Measurements from ENCODE around the gene PDPK1. TPM values are rescaled to one million over a fixed set of nuclear protein-coding genes. Genes with fewer than 3 reads are reported as not detected.
"Not testable (repeated sequence)": the region's sequence is repeated elsewhere in the genome, so short reads cannot be mapped to it uniquely, and the experiment has no call there.

The PDPK1 gene
- total RNA-seq, 5 donors from 2014 or later (not counting 1 experiment from before 2014, with no cell fraction given) = 49.8 to 68.4 (median 67.3) TPM

GRCh38 chr16:2568573-2568972 lies 30.8 kb downstream of the PDPK1 start:
- ATAC-seq (replicated peaks in 1 of 4); H3K9me3 ChIP-seq; H3K27me3 ChIP-seq (replicated peaks in 1 of 2; ENCODE audit: control insufficient read depth in 2 of 2, extremely low read depth in 1 of 2, insufficient read depth in 2 of 2, low read length in 1 of 2); H3K27ac Mint-ChIP-seq; H3K36me3 Mint-ChIP-seq; H3K4me1 ChIP-seq (ENCODE audit: control insufficient read depth in 1 of 2, extremely low read depth in 1 of 2, insufficient read depth in 2 of 2, low read length in 2 of 2); H3K36me3 ChIP-seq (ENCODE audit: control insufficient read depth in 2 of 2, extremely low read depth in 1 of 2, insufficient read depth in 1 of 2, low read length in 1 of 2); H3K27me3 Mint-ChIP-seq; H3K9me3 Mint-ChIP-seq; H3K4me1 Mint-ChIP-seq; H3K4me3 ChIP-seq (ENCODE audit: control insufficient read depth in 1 of 2, extremely low read depth in 1 of 2, low read length in 1 of 2); H3K27ac ChIP-seq (ENCODE audit: low read length); H3K4me3 Mint-ChIP-seq; CTCF ChIA-PET; POLR2A ChIA-PET; DNase-seq: not testable (repeated sequence)
- WGBS (ENCODE audit: insufficient coverage) = no CpG with 5 or more reads among the region's 11 CpGs

- ATAC-seq (replicated peaks in 1 of 4); H3K27me3 ChIP-seq (replicated peaks in 1 of 2; ENCODE audit: control insufficient read depth in 2 of 2, extremely low read depth in 1 of 2, insufficient read depth in 2 of 2, low read length in 1 of 2); DNase-seq; H3K36me3 ChIP-seq (ENCODE audit: control insufficient read depth in 2 of 2, extremely low read depth in 1 of 2, insufficient read depth in 1 of 2, low read length in 1 of 2); H3K27ac ChIP-seq (ENCODE audit: low read length); H3K27ac Mint-ChIP-seq; H3K4me1 ChIP-seq (ENCODE audit: control insufficient read depth in 1 of 2, extremely low read depth in 1 of 2, insufficient read depth in 2 of 2, low read length in 2 of 2); H3K4me3 Mint-ChIP-seq; H3K4me3 ChIP-seq (ENCODE audit: control insufficient read depth in 1 of 2, extremely low read depth in 1 of 2, low read length in 1 of 2); H3K4me1 Mint-ChIP-seq; H3K9me3 Mint-ChIP-seq; CTCF ChIA-PET; H3K27me3 Mint-ChIP-seq; POLR2A ChIA-PET; H3K36me3 Mint-ChIP-seq; H3K9me3 ChIP-seq: not testable (repeated sequence)
- no CpG with 5 or more reads among the region's 6 CpGs for WGBS (ENCODE audit: insufficient coverage)
Observed at GRCh38 chr16:2572704-2573103, 34.9 kb downstream of the PDPK1 start.

- H3K9me3 Mint-ChIP-seq; POLR2A ChIA-PET; H3K4me1 Mint-ChIP-seq; H3K36me3 Mint-ChIP-seq; H3K4me3 Mint-ChIP-seq; H3K27me3 Mint-ChIP-seq; H3K9me3 ChIP-seq; H3K27ac Mint-ChIP-seq; H3K4me3 ChIP-seq (ENCODE audit: control insufficient read depth in 1 of 2, extremely low read depth in 1 of 2, low read length in 1 of 2); H3K4me1 ChIP-seq (ENCODE audit: control insufficient read depth in 1 of 2, extremely low read depth in 1 of 2, insufficient read depth in 2 of 2, low read length in 2 of 2); CTCF ChIA-PET; DNase-seq; H3K27ac ChIP-seq (ENCODE audit: low read length); H3K36me3 ChIP-seq (ENCODE audit: control insufficient read depth in 2 of 2, extremely low read depth in 1 of 2, insufficient read depth in 1 of 2, low read length in 1 of 2); ATAC-seq (replicated peaks in 1 of 4); H3K27me3 ChIP-seq (replicated peaks in 1 of 2; ENCODE audit: control insufficient read depth in 2 of 2, extremely low read depth in 1 of 2, insufficient read depth in 2 of 2, low read length in 1 of 2): not testable (repeated sequence)
- WGBS (ENCODE audit: insufficient coverage) = no CpG with 5 or more reads among the region's 21 CpGs
Observed at GRCh38 chr16:2575839-2576238, 38.0 kb downstream of the PDPK1 start.

DNA sequence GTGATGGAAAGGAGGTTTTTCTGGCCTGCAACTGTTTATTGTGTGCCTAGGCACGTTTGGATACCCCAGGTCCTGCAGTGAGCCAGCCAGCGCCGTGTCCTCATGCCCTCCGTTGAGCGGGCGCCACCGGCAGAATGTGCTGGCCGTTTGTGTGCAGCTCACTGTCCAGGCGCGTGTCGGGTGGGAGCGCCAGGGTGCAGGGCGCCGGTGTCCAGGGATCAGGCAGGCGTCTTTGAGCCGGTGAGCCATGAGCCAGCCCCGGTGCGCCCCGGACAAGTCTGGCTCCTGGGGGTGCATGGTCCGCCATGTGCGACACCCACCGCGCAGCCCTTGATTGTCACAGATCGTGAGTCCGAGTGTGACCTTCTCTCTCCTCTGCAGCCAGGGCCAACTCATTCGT lies 39.2 kb downstream of the PDPK1 start:
- H3K36me3 ChIP-seq (ENCODE audit: control insufficient read depth in 2 of 2, extremely low read depth in 1 of 2, insufficient read depth in 1 of 2, low read length in 1 of 2); H3K27me3 Mint-ChIP-seq; CTCF ChIA-PET; H3K4me1 Mint-ChIP-seq; H3K27me3 ChIP-seq (replicated peaks in 1 of 2; ENCODE audit: control insufficient read depth in 2 of 2, extremely low read depth in 1 of 2, insufficient read depth in 2 of 2, low read length in 1 of 2); H3K27ac Mint-ChIP-seq; H3K4me1 ChIP-seq (ENCODE audit: control insufficient read depth in 1 of 2, extremely low read depth in 1 of 2, insufficient read depth in 2 of 2, low read length in 2 of 2); H3K9me3 Mint-ChIP-seq; H3K4me3 Mint-ChIP-seq; ATAC-seq (replicated peaks in 1 of 4); H3K4me3 ChIP-seq (ENCODE audit: control insufficient read depth in 1 of 2, extremely low read depth in 1 of 2, low read length in 1 of 2); DNase-seq; H3K27ac ChIP-seq (ENCODE audit: low read length); H3K36me3 Mint-ChIP-seq; H3K9me3 ChIP-seq; POLR2A ChIA-PET: not testable (repeated sequence)
- no CpG with 5 or more reads among the region's 26 CpGs for WGBS (ENCODE audit: insufficient coverage)

DNA sequence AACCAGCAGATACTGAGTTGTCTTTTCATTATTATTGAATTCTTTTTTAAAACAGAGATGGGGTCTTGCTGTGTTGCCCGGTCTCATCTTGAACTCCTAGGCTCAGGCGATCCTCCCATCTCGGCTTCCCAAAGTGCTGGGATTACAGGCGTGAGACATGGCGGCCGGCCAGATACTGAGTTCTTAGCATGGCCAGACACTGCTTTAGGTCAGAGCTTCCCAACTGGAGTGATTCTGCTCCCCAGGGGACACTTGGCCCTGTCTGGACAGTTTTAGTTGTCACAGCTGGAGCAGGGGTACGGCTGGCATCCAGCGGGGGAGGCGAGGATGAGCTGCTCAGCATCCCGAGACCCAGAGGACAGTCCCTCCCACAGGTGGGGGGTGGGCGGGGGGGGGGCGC lies 41.1 kb downstream of the PDPK1 start:
- H3K27me3 Mint-ChIP-seq; H3K36me3 ChIP-seq (ENCODE audit: control insufficient read depth in 2 of 2, extremely low read depth in 1 of 2, insufficient read depth in 1 of 2, low read length in 1 of 2); ATAC-seq (replicated peaks in 1 of 4); H3K27ac Mint-ChIP-seq; H3K9me3 Mint-ChIP-seq; H3K27ac ChIP-seq (ENCODE audit: low read length); H3K27me3 ChIP-seq (replicated peaks in 1 of 2; ENCODE audit: control insufficient read depth in 2 of 2, extremely low read depth in 1 of 2, insufficient read depth in 2 of 2, low read length in 1 of 2); H3K4me1 ChIP-seq (ENCODE audit: control insufficient read depth in 1 of 2, extremely low read depth in 1 of 2, insufficient read depth in 2 of 2, low read length in 2 of 2); H3K4me3 Mint-ChIP-seq; H3K36me3 Mint-ChIP-seq; H3K4me1 Mint-ChIP-seq; CTCF ChIA-PET; POLR2A ChIA-PET; H3K4me3 ChIP-seq (ENCODE audit: control insufficient read depth in 1 of 2, extremely low read depth in 1 of 2, low read length in 1 of 2); H3K9me3 ChIP-seq; DNase-seq: not testable (repeated sequence)
- WGBS (ENCODE audit: insufficient coverage) = no CpG with 5 or more reads among the region's 12 CpGs

DNA sequence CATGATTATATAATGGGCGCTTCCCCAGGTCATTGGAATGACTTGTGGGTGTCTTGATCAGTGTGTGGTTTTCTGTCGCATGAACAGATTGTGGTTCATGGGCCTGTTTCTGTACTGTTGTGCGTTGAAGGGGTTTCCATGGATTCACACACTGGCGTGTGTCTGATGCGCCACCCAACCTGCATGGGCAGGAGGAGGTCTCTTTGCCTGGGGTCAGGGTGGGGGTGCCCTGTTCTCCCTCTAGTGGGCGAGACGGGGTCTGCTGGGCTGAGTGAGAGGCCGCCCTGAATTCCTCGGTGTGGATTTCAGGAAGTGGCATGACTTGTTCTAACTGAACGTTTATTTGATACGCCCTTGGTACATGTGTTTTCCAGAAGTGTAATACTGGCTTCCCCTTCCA lies 42.3 kb downstream of the PDPK1 start:
- CTCF ChIA-PET; H3K27me3 Mint-ChIP-seq; H3K4me3 Mint-ChIP-seq; H3K27me3 ChIP-seq (replicated peaks in 1 of 2; ENCODE audit: control insufficient read depth in 2 of 2, extremely low read depth in 1 of 2, insufficient read depth in 2 of 2, low read length in 1 of 2); H3K27ac Mint-ChIP-seq; H3K27ac ChIP-seq (ENCODE audit: low read length); H3K36me3 ChIP-seq (ENCODE audit: control insufficient read depth in 2 of 2, extremely low read depth in 1 of 2, insufficient read depth in 1 of 2, low read length in 1 of 2); H3K36me3 Mint-ChIP-seq; POLR2A ChIA-PET; H3K4me1 ChIP-seq (ENCODE audit: control insufficient read depth in 1 of 2, extremely low read depth in 1 of 2, insufficient read depth in 2 of 2, low read length in 2 of 2); H3K4me1 Mint-ChIP-seq; H3K4me3 ChIP-seq (ENCODE audit: control insufficient read depth in 1 of 2, extremely low read depth in 1 of 2, low read length in 1 of 2); H3K9me3 ChIP-seq; H3K9me3 Mint-ChIP-seq: not testable (repeated sequence)
- peak in 3 of 35 experiments; percentile 15 to 24 (median 20) for DNase-seq
- ATAC-seq (replicated peaks in 1 of 4) = peak in 1 of 4 experiments; percentile 73
- no CpG with 5 or more reads among the region's 11 CpGs for WGBS (ENCODE audit: insufficient coverage)

DNA sequence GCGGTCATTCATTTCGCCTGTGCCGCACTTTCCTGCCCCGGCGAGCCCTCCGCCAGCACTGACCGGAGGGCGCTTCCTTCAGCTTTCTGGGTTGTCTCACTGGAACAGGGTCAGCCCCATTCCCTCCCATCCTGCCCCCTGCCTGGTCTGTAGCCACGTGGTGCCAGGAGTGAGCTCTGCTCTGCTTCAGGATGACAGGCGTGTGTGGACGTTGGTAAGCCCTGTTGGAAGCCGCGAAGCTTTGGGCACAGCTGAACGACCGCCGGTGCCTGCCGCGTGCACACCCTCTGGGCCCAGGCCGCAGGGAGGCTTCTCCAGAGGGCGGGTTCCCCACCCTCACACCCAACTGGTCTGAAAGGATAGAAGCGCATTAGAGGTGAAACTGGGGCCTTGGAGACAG lies 43.0 kb downstream of the PDPK1 start:
- POLR2A ChIA-PET; H3K4me1 Mint-ChIP-seq; H3K36me3 Mint-ChIP-seq; H3K9me3 ChIP-seq; H3K9me3 Mint-ChIP-seq; H3K27me3 Mint-ChIP-seq; H3K4me1 ChIP-seq (ENCODE audit: control insufficient read depth in 1 of 2, extremely low read depth in 1 of 2, insufficient read depth in 2 of 2, low read length in 2 of 2); ATAC-seq (replicated peaks in 1 of 4); H3K36me3 ChIP-seq (ENCODE audit: control insufficient read depth in 2 of 2, extremely low read depth in 1 of 2, insufficient read depth in 1 of 2, low read length in 1 of 2); H3K27me3 ChIP-seq (replicated peaks in 1 of 2; ENCODE audit: control insufficient read depth in 2 of 2, extremely low read depth in 1 of 2, insufficient read depth in 2 of 2, low read length in 1 of 2); H3K4me3 Mint-ChIP-seq; DNase-seq; CTCF ChIA-PET; H3K27ac ChIP-seq (ENCODE audit: low read length); H3K4me3 ChIP-seq (ENCODE audit: control insufficient read depth in 1 of 2, extremely low read depth in 1 of 2, low read length in 1 of 2); H3K27ac Mint-ChIP-seq: not testable (repeated sequence)
- no CpG with 5 or more reads among the region's 21 CpGs for WGBS (ENCODE audit: insufficient coverage)

Data from T-cell (primary cell).